Bronchial epithelial cell (primary cell): ENCODE data around the gene CSRNP2. TPM values are rescaled to one million over a fixed set of nuclear protein-coding genes. Genes with fewer than 3 reads are reported as not detected.

Experiments used
- DNase-seq: peaks from one replicate; pipeline ENCODE4 v3.0.0-alpha.2; 2010; ENCODE audit warnings: low read depth
- FAIRE-seq: peaks from 2 replicates; lab custom pipeline; 2011; peaks lifted over from hg19 to GRCh38; lab: Jason Lieb, UNC
- H3K27me3 ChIP-seq: 2 replicates; pipeline ENCODE4 v1.5.1; 2011; ENCODE audit warnings: low read length; ENCODE audit not compliant: control insufficient read depth, insufficient read depth
- H3K36me3 ChIP-seq: 2 replicates; pipeline ENCODE4 v1.5.1; 2011; ENCODE audit warnings: low read length; ENCODE audit not compliant: control insufficient read depth, insufficient read depth
- H3K4me3 ChIP-seq: 2 replicates; pipeline ENCODE4 v1.5.1; 2011; ENCODE audit warnings: mild to moderate bottlenecking, low read depth, low read length, control low read depth
- total RNA-seq: library from RNA; depleted of rRNA; stranded (reverse); fragments of >200 nt; gene quantifications from 2 replicates; pipeline ENCODE4 v1.2.1, GENCODE V29; 2014
- TF ChIP-seq, protein P1 (sequence below): IDR thresholded peaks from 2 replicates; pipeline ENCODE4 v1.5.1; 2011; ENCODE audit warnings: mild to moderate bottlenecking, moderate library complexity, low read length, control low read depth, inconsistent platforms; ENCODE audit not compliant: insufficient read depth, severe bottlenecking

CSRNP2 gene, protein sequence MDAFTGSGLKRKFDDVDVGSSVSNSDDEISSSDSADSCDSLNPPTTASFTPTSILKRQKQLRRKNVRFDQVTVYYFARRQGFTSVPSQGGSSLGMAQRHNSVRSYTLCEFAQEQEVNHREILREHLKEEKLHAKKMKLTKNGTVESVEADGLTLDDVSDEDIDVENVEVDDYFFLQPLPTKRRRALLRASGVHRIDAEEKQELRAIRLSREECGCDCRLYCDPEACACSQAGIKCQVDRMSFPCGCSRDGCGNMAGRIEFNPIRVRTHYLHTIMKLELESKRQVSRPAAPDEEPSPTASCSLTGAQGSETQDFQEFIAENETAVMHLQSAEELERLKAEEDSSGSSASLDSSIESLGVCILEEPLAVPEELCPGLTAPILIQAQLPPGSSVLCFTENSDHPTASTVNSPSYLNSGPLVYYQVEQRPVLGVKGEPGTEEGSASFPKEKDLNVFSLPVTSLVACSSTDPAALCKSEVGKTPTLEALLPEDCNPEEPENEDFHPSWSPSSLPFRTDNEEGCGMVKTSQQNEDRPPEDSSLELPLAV
- 14.5 and 19.2 TPM in 2 replicates for total RNA-seq

GRCh38 chr12:51083126-51083833, at the start of gene CSRNP2:
CSRNP2 (minus strand) TSS chr12:51083596; CDS start chr12:51076561, 7,035 bp downstream.
- FAIRE-seq (no peak), DNase-seq (peak; percentile 84)
- TF ChIP-seq, protein P1, sequence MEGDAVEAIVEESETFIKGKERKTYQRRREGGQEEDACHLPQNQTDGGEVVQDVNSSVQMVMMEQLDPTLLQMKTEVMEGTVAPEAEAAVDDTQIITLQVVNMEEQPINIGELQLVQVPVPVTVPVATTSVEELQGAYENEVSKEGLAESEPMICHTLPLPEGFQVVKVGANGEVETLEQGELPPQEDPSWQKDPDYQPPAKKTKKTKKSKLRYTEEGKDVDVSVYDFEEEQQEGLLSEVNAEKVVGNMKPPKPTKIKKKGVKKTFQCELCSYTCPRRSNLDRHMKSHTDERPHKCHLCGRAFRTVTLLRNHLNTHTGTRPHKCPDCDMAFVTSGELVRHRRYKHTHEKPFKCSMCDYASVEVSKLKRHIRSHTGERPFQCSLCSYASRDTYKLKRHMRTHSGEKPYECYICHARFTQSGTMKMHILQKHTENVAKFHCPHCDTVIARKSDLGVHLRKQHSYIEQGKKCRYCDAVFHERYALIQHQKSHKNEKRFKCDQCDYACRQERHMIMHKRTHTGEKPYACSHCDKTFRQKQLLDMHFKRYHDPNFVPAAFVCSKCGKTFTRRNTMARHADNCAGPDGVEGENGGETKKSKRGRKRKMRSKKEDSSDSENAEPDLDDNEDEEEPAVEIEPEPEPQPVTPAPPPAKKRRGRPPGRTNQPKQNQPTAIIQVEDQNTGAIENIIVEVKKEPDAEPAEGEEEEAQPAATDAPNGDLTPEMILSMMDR, result peak; percentile 3
- peak within 1 kb of the TSS; percentile 88 for H3K4me3 ChIP-seq
- no peaks in the 10 kb centered on the region for H3K27me3 ChIP-seq
- peaks cover 4% of the 10 kb centered on the region for H3K36me3 ChIP-seq

- no peak for FAIRE-seq
- Histone ChIP-seq H3K4me3 (no peak overlapping the region), H3K36me3 (peaks cover 1% of the 10 kb centered on the region), H3K27me3 (no peaks in the 10 kb centered on the region)
- DNase-seq, result peak; percentile 4
- TF ChIP-seq, protein P1, result no peak
Measured at GRCh38 chr12:51132693-51133092, 49.3 kb upstream of the CSRNP2 start.

GRCh38 chr12:51131745-51132521, 48.5 kb upstream of the CSRNP2 start:
- no peak overlapping the region for H3K4me3 ChIP-seq
- no peak for FAIRE-seq
- H3K36me3 ChIP-seq, result no peaks in the 10 kb centered on the region
- TF ChIP-seq, protein P1, result no peak
- no peaks in the 10 kb centered on the region for H3K27me3 ChIP-seq
- DNase-seq, result no peak

DNA sequence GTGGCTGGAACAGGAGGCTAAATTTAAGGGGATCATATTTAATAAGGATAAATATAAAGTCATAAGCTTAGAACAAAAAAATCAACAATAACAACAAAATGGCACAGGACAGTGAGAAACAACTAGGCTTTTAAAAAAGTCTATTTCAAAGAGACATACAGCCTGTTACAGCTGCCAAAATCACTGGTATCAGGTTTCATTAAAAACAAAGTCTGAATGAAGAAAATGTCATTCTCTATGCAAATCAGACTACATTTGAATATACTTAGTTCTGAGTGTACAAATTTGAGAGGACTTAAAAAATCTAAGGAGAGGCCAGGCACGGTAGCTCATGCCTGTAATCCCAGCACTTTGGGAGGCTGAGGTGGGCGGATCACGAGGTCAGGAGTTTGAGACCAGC, 45.5 kb upstream of the CSRNP2 start:
- H3K36me3 ChIP-seq, result peaks cover 3% of the 10 kb centered on the region
- H3K27me3 ChIP-seq, result no peaks in the 10 kb centered on the region
- FAIRE-seq (no peak), DNase-seq (no peak)
- no peak overlapping the region for H3K4me3 ChIP-seq
- TF ChIP-seq, protein P1, result no peak

DNA sequence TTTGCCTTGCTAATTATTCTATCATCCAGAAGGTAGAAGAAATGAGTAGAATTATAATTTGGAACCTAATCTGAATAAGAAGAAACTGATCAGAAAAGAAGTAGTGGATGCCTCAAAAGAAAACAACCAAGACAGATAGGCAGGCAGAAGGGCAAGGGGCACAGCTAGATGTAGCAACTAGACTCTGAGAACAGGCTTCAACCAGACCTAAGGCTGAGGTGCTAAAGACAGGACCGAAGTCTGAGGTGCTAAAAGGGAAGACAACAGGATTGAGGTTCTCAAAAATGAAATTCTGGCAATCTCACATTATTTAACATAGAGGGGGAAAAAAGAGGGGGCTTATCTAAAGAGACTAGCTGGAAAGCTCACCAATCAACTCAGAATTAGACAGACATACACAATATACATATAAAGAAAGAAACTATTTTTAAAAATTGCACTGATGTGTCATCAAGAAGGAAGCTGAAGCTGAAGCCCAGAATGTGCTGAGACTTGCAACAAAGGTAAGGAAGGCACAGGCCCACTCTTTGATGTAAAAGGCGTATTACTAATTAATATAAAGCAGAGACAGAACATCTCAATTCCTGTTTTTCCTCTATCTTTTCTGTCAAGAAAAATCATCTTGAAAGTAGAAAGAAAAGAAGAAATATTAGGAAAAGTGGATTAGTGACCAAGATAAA, 43.8 kb upstream of the CSRNP2 start:
- H3K27me3 ChIP-seq, result no peaks in the 10 kb centered on the region
- TF ChIP-seq, protein P1, result no peak
- peaks cover 3% of the 10 kb centered on the region for H3K36me3 ChIP-seq
- DNase-seq (peak; percentile 88), FAIRE-seq (no peak)
- no peak overlapping the region for H3K4me3 ChIP-seq
